ENCODE data around the gene THOC2.

THOC2 gene

GRCh38 chrX:123756320-123756719 lies 23.5 kb upstream of the THOC2 start:
- no peak for TF ChIP-seq CTCF (IDR thresholded peaks at IDR 0.05; ENCODE audit: control insufficient read depth, insufficient read depth, low read depth, low read length, missing control alignments)
- no peak for DNase-seq (ENCODE audit: low read depth)
- no peak overlapping the region for H3K4me3 ChIP-seq (ENCODE audit: control insufficient read depth, low read depth, low read length)

- no peak for TF ChIP-seq CTCF (IDR thresholded peaks at IDR 0.05; ENCODE audit: control insufficient read depth, insufficient read depth, low read depth, low read length, missing control alignments)
- DNase-seq (ENCODE audit: low read depth), result no peak
Observed at GRCh38 chrX:123755107-123755506, 22.3 kb upstream of the THOC2 start.

DNA sequence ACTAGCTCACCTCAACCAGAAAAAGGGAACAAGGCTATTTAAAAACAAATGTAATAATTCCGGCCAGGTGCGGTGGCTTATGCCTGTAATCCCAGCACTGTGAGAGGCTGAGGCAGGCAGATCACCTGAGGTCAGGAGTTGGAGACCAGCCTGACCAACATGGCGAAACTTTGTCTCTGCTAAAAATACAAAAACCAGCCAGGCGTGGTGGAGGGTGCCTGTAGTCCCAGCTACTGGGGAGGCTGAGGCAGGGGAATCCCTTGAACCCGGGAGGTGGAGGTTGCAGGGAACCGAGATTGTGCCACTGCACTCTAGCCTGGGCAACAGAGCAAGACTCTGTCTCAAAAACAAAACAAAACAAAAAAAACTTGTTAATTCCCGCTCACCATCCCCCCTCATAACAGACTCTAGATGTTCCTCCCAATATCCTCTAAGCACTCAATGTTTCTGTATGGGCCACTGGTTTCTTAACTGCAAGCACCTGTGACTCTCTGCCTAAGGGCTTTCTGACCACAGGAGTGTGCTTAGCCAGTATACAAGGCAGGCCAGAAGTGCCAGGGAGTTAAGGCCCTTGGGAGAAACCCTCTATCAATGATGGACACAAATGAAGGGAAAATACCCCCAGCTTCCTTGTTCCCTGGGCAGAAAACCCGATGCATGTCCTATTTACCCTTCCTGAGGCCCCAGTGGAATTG lies 21.0 kb upstream of the THOC2 start:
- no peak overlapping the region for H3K4me3 ChIP-seq (ENCODE audit: control insufficient read depth, low read depth, low read length)
- TF ChIP-seq CTCF (IDR thresholded peaks at IDR 0.05; ENCODE audit: control insufficient read depth, insufficient read depth, low read depth, low read length, missing control alignments), result no peak
- DNase-seq (ENCODE audit: low read depth), result no peak

More at GRCh38 chrX:123755107-123755506, 22.3 kb upstream of the THOC2 start:
- no peak overlapping the region for H3K4me3 ChIP-seq (ENCODE audit: control insufficient read depth, low read depth, low read length)

DNA sequence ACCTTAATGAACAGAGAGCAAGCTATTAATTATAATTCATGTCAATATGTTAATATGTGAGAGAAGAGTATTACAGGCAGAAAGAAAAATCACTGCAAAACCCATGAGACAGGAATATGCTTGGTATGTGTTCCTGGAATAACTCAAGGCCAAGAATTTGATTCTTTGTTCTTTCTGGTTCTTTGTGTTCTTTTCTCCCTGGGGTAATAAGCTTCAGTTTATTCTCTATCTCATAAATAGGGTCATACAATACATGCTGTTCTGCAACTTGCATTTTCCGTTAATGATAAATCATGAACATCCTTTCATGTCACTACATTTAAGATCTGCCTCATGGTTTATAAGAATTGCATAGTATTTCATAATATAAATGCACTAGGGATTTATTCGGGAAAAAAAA lies 16.8 kb upstream of the THOC2 start:
- no peak overlapping the region for H3K4me3 ChIP-seq (ENCODE audit: control insufficient read depth, low read depth, low read length)
- TF ChIP-seq CTCF (IDR thresholded peaks at IDR 0.05; ENCODE audit: control insufficient read depth, insufficient read depth, low read depth, low read length, missing control alignments), result no peak
- DNase-seq (ENCODE audit: low read depth), result no peak

DNA sequence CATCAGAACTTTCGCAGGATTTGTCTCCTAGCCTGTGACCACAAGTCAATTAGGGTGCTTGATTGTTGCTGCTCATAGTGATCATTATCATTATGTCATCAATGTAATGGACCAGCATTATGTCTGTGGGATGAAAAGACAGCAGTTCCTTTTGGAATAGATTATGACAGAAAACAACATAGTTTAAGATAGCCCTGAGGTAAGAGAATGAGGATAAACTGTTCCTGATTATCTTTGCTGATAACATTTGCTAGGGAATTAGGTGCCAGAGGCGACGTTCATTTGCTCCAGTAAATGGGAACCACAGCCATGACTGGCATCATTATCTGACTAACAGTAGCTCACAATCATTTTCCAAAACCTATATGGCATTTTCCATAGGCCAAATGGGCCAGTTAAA lies 12.7 kb upstream of the THOC2 start:
- no peak for DNase-seq (ENCODE audit: low read depth)
- H3K4me3 ChIP-seq (ENCODE audit: control insufficient read depth, low read depth, low read length), result no peak overlapping the region
- no peak for TF ChIP-seq CTCF (IDR thresholded peaks at IDR 0.05; ENCODE audit: control insufficient read depth, insufficient read depth, low read depth, low read length, missing control alignments)

DNA sequence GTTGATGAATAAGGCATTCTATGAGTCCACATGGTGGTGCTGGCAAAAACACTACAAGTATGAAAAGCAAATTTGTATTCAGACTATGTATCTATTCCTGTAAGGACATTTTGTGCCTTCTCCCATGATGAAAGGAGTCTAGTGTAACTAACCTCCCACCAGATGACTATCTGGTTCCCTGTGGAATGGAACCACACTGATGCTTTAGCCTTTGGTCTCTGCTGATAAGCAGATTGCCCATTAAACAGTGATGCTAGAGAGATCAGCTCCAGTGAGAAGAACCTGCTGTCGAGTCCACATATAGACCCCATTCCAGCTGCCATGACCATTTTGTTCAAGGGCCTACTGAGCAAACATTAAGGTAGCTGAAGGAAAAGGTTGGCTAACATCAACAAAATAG lies 10.5 kb upstream of the THOC2 start:
- DNase-seq (ENCODE audit: low read depth), result no peak
- no peak overlapping the region for H3K4me3 ChIP-seq (ENCODE audit: control insufficient read depth, low read depth, low read length)
- no peak for TF ChIP-seq CTCF (IDR thresholded peaks at IDR 0.05; ENCODE audit: control insufficient read depth, insufficient read depth, low read depth, low read length, missing control alignments)
